ENCODE data around the gene PI4KB.

- TF ChIP-seq EZH2 (IDR thresholded peaks at IDR 0.05; ENCODE audit: low read length) = no peak
- TF ChIP-seq CTCF (optimal IDR thresholded peaks at IDR 0.05 in 1 of 3, IDR thresholded peaks at IDR 0.05 in 1 of 3, conservative IDR thresholded peaks at IDR 0.05 in 1 of 3; ENCODE audit: extremely low read depth in 1 of 3, insufficient read depth in 2 of 3, low read length in 3 of 3) = no peak
These were observed 37.9 kb downstream of the PI4KB start for GRCh38 chr1:151289080-151289935.

All from keratinocyte (primary cell).